HS-27A (cell line): Measurements from ENCODE around the gene TAS2R1.
A peak's percentile ranks its signal among the peaks of the same experiment; 100 is the strongest.

Source experiments
- DNase-seq: peaks from one replicate; pipeline ENCODE4 v3.0.0-alpha.2; 2012; ENCODE audit warnings: low read depth, missing footprints

Gene TAS2R1, protein sequence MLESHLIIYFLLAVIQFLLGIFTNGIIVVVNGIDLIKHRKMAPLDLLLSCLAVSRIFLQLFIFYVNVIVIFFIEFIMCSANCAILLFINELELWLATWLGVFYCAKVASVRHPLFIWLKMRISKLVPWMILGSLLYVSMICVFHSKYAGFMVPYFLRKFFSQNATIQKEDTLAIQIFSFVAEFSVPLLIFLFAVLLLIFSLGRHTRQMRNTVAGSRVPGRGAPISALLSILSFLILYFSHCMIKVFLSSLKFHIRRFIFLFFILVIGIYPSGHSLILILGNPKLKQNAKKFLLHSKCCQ

DNA sequence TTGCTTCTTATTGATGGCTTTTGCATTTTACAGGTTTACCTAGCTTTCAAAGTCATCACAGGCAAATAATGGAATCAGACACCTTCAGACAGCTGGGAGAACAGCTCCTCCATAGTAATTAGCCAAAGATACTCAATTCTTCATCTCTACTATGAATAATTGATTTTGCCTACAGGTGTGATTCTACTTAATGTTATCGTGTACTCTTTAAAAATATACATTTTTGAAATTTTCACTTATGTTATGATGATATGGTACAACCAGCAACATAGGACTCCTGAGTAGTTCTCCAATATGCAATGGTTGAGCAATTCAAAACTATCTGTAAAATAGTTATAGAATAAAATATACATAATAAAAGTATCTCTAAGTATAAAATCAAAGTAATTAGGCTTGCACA, at the start of gene TAS2R1:
Gene TAS2R1, minus strand, starts transcription at position 101 of the 400 bp plus-strand sequence. CDS start 319 bp downstream, outside the sequence.
- no peak for DNase-seq

DNA sequence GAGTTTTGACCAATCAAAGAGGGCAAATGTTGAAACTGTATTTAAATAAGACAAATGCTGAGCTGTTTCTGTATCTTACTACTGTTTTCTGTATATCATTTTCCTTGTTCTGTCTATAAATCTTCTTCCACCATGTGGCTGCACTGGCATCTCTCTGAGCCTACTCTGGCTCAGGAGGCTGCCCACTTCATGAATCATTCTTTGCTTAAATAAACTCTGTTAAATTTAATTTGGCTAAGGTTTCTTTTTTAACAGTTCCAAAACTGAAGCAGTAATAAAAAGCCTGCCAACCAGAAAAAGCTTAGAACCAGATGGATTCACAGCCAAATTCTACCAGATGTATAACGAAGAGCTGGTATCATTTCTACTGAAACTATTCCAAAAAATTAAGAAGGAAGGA, 40.2 kb upstream of the TAS2R1 start:
- DNase-seq: no peak

DNA sequence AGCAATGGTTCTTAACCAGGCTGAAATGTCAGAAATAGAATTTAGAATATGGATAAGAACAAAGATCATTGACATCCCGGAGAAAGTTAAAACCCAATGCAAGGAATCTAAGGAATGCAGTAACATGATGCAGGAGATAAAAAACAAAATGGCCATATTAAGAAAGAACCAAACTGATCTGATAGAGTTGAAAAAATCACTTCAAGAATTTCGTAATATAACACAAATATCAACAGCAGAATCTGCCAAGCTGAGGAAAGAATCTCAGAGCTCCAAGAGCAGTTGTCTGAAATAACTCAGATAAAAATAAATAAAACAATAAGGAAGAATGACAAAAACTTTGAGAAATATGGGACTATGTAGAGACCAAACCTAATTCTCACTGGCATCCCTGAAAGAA, 37.8 kb upstream of the TAS2R1 start:
- DNase-seq: peak; percentile 33

DNA sequence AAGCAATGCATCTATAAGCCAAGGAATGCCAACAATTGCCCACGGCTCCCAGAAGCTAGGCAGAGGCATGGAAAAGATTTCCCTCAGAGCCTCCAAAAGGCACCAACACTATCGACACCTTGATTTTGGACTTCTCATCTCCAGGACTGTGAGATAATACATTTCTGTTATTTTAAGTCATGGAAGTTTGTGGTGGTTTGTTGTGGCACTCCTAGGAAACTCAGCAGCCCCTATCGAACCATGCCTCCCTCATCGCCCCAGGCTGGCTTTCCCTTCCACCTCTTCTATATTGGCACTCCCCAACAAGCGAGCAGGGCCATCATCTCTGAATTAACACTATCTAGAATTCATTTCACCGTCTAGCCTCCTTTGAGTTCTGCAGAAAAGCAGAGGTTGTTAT, 33.7 kb upstream of the TAS2R1 start:
- no peak for DNase-seq

DNA sequence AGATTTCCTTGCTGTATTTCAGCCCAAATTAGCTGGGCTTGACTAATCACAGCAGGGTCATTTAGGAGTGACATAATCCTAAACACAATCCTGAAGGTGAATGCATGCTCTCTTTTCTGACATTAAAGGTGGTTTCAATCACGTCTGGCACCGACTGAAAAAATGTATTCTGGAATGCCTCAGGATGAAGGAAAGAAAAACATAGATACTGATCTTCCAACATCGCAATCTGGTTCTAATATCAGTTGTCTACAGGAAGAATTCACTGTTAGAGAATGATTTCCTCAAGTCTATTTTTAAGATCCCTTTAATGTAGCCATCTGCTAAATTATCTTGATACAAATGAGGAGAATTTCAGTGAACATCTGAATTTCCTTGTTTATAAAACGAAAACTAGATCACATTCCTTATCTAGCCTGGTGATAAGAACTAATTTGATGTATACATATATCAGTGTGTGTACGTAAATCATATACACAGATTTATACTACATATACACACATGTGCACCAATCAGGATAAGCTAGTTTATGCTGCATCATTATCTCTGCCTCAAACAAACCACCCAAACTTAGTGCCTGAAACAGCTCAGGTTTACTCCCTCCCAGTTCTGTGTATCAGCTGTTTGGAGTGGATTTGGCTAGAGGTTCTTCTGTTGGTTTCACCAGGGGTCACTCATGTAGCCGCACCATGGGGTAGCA, 31.3 kb upstream of the TAS2R1 start:
- no peak for DNase-seq

DNA sequence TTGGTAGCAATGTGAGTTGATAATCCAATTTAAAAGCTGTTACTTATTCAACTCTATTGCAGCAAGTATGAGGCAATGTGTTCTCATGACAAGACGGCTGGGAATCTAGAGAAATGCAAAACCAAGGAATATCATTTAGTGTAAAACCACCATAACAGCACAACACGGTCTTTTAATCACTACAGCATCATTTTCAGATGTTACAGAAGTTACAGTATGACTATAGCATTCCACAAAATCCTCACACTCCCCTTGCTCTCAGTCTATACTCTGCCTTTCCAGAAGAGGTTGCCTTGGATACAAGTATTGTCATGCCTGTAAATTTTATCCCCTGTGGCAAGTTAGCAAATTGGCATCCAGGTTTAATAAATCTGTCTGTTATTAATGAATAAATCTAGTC, 28.6 kb upstream of the TAS2R1 start:
- DNase-seq: no peak

DNA sequence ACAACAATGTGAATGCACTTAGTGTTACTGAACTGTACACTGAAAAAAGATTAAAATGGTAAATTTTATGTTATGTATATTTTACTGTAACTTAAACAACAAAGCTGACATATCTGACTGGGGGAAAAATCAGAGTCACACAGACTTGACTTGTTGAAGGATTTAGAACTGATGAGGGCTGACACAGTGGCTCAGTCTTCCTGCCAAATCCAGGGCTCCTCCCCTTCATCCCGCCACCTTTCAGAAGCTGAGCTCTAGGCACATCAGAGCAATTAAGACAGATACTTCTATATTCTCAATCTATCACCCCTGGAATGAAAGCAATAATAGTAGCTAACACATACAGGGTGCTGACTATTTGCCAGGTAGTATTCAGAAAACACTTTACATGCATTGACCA, 27.7 kb upstream of the TAS2R1 start:
- no peak for DNase-seq

DNA sequence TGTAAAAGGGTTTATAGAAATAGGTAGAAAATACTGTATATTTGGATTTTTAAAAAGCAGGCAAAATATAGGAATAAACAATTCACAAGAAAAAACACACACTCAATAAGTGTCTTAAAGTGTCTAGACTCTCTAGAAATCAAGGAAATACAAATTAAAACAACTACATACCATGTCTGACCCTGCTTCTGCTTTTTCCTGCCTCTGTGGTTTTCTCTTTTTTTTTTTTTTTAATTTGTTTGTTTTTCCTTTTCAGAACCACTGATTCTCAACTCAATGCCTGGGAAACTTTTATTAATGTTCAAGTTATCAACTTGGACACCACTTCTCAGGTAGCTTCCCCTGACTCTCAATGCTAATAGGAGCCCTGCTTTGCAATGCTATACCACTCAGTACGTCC, 25.5 kb upstream of the TAS2R1 start:
- no peak for DNase-seq

DNA sequence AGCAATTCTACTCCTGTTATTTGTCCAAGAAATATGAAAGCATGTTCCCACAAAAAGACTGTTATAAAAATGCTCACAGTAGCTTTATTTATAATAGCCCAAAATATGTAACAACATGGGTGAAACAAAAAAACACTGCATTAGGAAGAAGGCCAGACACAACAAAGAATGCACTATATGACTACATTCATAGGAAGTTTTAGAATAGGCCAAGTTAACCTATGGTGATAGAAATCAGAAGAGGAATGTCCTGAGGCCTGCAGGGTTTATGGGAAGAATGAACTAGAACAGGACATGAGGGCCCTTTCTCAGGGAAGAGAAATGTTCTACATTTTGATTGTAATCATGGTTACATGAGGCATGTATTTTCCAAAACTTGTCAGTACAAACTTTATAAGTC, 24.7 kb upstream of the TAS2R1 start:
- DNase-seq: no peak

DNA sequence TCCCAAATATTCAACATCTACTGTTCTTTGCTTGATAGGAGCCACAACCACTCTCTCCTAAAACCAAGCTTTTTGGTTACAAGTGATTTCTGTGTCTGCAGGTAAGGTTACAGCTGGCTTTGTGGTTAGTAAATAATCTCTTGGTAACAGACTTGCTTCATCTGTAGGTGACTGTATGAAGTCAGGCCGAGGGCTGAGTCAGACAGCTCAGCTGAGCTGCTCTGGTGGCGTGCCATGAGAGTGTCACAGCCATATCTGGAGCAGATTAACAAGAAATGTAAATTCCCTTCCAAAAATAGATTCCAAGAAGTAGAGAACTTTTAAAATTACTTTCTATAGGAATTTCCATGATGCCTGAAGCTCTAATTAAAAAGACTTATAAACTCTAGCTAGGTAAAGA, 23.7 kb upstream of the TAS2R1 start:
- peak; percentile 51 for DNase-seq

DNA sequence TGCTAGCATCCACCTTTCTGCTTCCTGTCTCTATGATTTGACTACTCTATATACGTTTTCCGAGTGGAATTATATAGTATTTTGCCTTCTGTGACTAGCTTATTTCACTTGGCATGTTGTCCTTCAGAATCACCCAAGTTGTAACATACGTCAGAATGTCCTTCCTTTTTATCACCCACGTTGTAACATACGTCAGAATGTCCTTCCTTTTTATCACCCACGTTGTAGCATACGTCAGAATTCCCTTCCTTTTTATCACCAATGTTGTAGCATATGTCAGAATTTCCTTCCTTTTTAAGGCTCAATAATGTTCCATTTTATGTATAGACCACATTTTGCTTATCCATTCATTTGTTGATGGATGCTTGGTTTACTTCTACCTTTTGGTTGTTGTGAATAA, 22.9 kb upstream of the TAS2R1 start:
- no peak for DNase-seq

DNA sequence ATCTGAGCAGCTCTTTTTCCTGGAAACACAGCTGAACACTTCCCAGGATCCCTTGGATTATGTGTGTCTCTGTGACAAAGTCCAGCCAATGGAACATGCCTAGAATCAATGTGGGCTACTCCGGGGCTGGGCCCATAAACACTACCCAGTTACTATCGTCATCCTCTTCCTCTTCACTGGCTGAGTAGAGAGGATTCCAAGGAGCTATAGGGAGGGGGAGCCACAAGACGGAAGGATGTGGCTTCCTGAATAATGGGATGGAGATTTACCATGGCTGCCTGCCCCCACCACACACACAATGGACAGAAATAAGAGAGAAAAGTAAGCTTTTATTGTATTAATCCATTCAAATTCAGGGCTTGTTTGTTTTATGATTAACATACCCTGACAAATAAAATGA, 22.1 kb upstream of the TAS2R1 start:
- no peak for DNase-seq

DNA sequence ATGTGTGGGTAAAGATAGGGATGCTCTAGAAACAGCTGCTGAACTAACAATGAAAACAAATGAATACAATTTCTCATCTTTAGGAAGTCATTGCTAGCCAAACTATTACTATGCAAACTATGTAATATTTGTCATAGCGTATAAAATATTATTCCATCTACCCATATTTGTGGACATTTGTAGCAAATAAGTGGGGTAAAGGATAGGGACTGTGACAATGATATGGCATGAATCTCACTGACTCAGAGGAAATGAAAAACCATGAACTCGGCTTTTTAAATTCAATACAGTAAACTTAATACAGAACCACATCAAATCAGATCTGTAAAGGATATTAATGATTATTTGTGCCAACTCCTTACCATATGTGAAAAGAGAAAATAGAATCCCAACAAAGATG, 16.7 kb upstream of the TAS2R1 start:
- DNase-seq: no peak

DNA sequence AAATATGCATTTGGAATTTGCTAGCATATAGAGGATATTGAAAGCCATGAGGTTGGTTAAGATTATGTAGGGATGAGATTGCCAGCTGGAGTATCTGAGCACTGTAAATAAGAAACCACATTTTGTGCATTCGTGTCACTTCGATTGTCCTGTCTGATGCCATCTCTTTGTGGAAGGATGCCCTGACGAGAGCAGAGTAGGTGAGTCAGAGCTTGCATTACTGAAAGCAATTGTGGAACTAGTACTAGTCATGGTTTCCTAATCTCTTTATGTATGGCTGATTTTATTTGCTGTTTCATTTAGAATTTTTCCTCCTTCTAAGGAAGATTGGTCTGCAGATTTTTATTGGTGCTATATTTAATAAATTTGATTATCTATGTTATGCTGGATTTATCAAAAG, 14.5 kb upstream of the TAS2R1 start:
- no peak for DNase-seq

DNA sequence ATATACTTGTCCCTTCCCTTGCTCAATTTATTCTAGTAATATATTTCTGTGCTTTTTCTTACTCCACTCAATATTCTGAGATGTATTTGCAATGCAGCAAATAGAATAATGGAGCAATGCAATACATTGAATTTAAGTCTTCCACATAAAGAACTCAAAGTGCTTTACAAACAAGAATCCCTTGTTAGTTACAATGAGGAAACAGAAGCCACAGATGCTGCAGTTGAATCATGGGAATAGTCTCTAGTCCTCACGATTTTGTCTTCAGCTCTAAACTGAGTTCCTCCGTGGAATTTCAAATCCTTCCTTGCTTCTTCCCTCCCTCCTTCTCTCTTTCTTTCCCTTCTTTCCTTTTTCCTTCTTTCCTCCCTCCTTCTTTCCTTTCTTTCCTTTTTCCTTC, 12.5 kb upstream of the TAS2R1 start:
- DNase-seq: no peak

DNA sequence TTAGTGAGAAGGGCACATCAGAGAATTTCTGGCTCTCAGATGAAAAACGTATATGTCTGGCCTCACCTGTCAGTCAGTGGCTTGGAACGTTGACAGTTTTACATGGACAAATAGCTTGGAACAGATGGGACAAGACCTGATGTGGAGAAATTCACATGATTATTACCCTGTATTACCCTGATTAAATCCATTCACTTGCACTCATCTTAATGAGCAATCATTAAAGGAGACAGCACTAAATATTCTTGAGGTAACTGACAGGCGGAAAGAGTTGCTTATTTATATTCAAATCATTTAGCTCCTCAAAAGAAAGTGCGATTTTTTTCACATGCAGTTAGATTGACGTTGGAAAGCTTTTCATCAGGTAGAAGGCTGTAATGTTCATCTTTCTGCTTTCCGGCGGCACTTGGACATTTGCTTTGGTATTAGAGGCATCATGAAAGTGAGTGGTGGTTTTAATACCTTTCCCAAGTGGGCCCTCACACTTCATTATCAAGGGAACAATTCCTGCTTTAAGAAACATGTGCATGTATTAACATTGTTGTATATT, 11.7 kb upstream of the TAS2R1 start:
- DNase-seq: no peak

DNA sequence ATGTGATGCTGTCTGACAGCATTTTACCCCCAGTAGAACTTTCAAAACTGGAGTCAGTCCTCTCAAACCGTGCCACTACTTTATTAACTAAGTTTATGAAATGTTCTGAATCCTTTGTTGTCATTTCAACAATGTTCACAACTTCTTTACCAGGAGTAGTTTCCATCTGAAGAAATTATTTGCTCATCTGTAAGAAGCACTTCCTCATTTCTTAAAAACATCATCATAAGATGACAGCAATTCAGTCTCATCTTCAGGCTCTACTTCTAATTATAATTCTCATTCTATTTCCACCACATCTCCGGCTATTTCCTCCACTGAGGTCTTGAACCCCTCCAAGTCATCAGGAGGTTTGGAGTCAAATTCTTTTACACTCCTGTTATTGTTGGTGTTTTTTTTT, 2.3 kb upstream of the TAS2R1 start:
- no peak for DNase-seq

DNA sequence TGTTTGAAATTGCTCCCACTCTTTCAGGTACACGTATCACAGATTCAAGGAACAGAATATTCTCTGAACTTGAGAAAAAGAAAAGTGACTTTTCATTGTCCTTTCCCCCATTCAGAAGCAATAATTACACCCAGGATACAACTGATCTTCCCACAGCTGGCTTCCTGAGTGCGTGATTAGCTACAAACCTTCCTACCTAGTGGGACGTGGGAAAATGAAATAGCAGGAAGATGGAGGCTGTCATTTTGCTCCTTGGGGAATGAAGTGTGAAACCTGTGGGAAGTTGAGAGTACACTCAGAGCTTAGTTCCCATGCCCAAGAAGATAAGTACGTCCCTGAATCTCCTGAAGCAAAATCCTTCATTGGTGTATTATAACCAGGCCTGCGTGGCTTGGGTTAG, 2.6 kb downstream of the TAS2R1 start:
- DNase-seq: no peak

DNA sequence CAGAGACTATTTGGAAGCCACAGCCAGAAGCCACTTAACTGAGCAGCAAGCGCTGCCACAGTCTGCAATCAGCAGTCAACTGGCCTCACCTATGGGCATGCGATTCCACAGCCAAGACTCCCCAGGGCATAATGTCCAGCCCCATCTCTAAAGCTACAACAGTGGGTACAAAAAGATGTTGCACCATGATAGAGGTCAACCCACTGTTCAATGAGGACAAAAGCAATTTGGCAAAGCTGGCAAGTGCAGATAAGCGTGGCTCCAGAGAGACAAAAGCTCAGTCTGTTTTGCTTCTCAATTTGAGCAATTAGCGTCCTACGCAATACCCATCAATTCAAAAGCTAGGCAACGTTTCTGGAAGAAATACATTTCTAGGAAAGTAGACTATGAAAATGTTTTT, 3.2 kb downstream of the TAS2R1 start:
- DNase-seq: no peak

DNA sequence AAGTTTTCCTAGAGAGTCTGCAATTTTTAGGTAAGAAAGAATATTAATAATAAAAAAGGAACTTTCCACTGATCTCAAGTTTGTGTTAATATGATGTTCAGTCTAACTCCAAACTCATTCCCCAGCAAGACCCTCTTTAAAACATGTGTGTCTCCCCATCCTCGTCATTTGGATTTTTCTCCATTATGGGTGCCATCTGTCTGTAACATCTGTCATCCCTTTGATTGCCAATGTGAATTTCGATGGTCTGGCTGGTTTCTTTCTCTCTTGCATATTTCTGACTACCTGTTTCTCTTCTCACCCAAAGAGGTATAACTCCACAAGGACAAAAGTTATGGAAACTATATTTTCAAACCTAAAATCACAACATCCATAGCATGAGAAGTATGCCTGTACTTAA, 4.4 kb downstream of the TAS2R1 start:
- no peak for DNase-seq

DNA sequence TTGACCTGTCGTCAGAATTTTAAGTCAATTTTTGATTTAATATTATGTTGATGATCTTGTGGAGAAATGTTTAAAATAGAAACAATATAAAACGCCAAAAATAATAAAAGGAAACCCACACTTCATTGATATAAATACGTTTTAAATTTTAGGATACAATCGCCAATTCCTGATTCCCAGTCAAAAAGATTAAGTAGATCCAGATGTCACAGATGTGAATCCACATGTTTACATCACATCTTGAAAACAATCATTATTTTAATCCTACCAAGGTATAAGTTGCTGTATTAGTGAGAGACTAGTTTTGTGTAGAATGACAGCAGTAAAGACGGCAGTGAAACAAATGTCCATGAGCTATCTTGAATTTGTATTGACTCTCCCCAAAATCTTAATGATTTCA, 4.9 kb downstream of the TAS2R1 start:
- DNase-seq: no peak

DNA sequence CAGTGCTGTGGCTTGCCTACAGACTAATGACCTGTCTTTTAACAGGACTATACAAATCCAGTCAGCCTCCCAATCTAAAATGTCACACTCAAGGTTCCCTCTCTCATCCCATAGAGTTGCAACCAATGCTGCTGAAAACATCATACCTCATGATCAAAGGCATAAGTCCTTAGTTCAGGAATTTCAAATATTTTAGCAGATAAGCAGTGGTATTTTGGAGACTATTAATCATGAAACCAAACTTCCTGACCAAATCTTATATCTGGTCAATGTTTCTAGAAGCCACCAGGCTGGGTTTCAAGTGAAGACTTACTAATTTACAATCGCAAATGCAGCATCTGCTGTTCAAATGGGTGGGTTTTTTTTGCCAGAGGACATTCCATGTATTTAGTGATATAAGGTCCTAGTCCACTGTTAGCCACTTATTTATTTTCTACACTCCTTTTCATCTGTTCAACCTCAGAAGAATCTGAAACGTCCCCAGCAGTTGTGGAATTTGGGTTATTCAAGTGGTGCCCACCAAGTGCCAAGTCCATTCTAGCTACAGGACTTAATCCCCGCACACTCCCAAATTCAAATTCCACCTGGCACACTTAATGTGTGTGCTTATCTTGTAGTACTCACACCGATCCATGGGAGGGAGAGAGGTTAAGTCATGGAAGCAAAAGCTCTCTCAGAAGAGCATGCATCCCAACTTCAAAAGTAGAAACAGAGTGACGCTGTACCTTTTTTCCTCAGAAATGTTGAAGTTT, 5.8 kb downstream of the TAS2R1 start:
- DNase-seq: peak; percentile 87

DNA sequence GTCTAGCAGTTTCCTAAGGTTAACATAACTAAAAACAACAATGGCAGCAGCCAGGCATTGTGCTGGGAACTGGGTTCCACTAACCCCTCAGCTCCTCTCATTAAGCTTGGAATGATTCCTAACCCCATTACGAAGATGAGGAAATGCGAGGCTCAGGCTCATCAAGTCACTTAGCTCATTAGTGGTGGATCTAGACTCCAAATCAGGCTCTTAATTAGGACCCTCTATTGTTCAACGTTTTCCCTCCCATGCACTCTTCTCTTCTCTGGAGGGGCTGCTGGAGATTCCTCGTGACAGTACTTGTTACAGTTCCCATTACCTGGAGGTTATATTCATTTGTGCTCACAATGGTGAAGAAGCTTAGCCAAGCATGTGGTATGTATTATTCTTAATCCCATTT, 6.5 kb downstream of the TAS2R1 start:
- DNase-seq: no peak
